MM.1S (cell line): ENCODE measurements around the gene MBD4.

Experiments
- DNase-seq: peaks from one replicate; pipeline ENCODE4 v3.0.0-alpha.2; 2015
- H2AFZ ChIP-seq: fragments of 300-600 bp; sonication (generic); 2 replicates; pipeline ENCODE4 v1.6.0; 2016; ENCODE audit warnings: antibody characterized with exemption, low read length
- H3F3A ChIP-seq: fragments of 300-600 bp; sonication (generic); 2 replicates; pipeline ENCODE4 v1.6.1; 2016; ENCODE audit warnings: mild to moderate bottlenecking, antibody characterized with exemption, low read length, moderate library complexity, mixed read lengths; ENCODE audit not compliant: insufficient read depth
- H3K27ac ChIP-seq: fragments of 300-600 bp; sonication (generic); 2 replicates; pipeline ENCODE4 v1.5.1; 2016; ENCODE audit warnings: mild to moderate bottlenecking, low read length
- H3K27me3 ChIP-seq: fragments of 300-600 bp; sonication (generic); replicated peaks from 2 replicates; pipeline ENCODE4 v1.6.0; 2016; ENCODE audit warnings: low read length; ENCODE audit not compliant: insufficient read depth
- H3K36me3 ChIP-seq: fragments of 300-600 bp; sonication (generic); replicated peaks from 2 replicates; pipeline ENCODE4 v1.6.1; 2016; ENCODE audit warnings: mild to moderate bottlenecking, low read length, mixed read lengths; ENCODE audit not compliant: insufficient read depth
- H3K4me1 ChIP-seq: fragments of 300-600 bp; sonication (generic); 2 replicates; pipeline ENCODE4 v1.6.1; 2016; ENCODE audit warnings: low read length, mixed read lengths
- H3K4me2 ChIP-seq: fragments of 300-600 bp; sonication (generic); 2 replicates; pipeline ENCODE4 v1.6.0; 2016; ENCODE audit warnings: low read depth, low read length
- H3K4me3 ChIP-seq: fragments of 300-600 bp; sonication (generic); 2 replicates; pipeline ENCODE4 v1.5.1; 2016; ENCODE audit warnings: low read length, mixed read lengths
- H3K79me2 ChIP-seq: fragments of 300-600 bp; sonication (generic); 2 replicates; pipeline ENCODE4 v1.6.1; 2016; ENCODE audit warnings: mixed run types, low read length, mixed read lengths
- H3K9ac ChIP-seq: fragments of 300-600 bp; sonication (generic); 2 replicates; pipeline ENCODE4 v1.6.1; 2016; ENCODE audit warnings: low read length, mixed read lengths
- H3K9me2 ChIP-seq: fragments of 300-600 bp; sonication (generic); replicated peaks from 2 replicates; pipeline ENCODE4 v1.6.1; 2016; ENCODE audit warnings: mild to moderate bottlenecking, low read length, mixed read lengths; ENCODE audit not compliant: insufficient read depth
- H3K9me3 ChIP-seq: fragments of 300-600 bp; sonication (generic); replicated peaks from 2 replicates; pipeline ENCODE4 v1.6.1; 2016; ENCODE audit warnings: mild to moderate bottlenecking, low read length, mixed read lengths; ENCODE audit not compliant: insufficient read depth
- H4K20me1 ChIP-seq: fragments of 300-600 bp; sonication (generic); 2 replicates; pipeline ENCODE4 v1.6.1; 2016; ENCODE audit warnings: mild to moderate bottlenecking, low read length, moderate library complexity, mixed read lengths; ENCODE audit not compliant: insufficient read depth
- CTCF ChIP-seq: fragments of 300-600 bp; sonication (generic); IDR thresholded peaks from 2 replicates; pipeline ENCODE4 v1.5.1; 2016; ENCODE audit warnings: antibody characterized with exemption, low read length, mixed read lengths
- EZH2 ChIP-seq: fragments of 300-600 bp; sonication (generic); optimal IDR thresholded peaks from 2 replicates; pipeline ENCODE3; 2017; ENCODE audit warnings: low read depth, mild to moderate bottlenecking, antibody characterized with exemption, low read length, mixed read lengths
- EZH2phosphoT487 ChIP-seq: fragments of 300-600 bp; sonication (generic); IDR thresholded peaks from 2 replicates; pipeline ENCODE4 v1.6.1; 2018; ENCODE audit warnings: antibody characterized with exemption, low read length

The MBD4 gene

GRCh38 chr3:129467932-129468331 lies 28.2 kb upstream of the MBD4 start:
- Histone ChIP-seq H3K9ac (no peak overlapping the region), H3K4me1 (no peaks in the 10 kb centered on the region), H3K27ac (no peak overlapping the region), H3K27me3 (no peaks in the 10 kb centered on the region), H3K36me3 (no peaks in the 10 kb centered on the region), H3K4me3 (no peak overlapping the region), H3K9me2 (no peaks in the 10 kb centered on the region), H3K9me3 (no peaks in the 10 kb centered on the region), H3F3A (no peaks in the 10 kb centered on the region), H3K4me2 (no peak overlapping the region), H4K20me1 (no peaks in the 10 kb centered on the region), H3K79me2 (no peaks in the 10 kb centered on the region), H2AFZ (no peak overlapping the region)
- no peak for DNase-seq
- TF ChIP-seq EZH2phosphoT487 (no peak), CTCF (no peak), EZH2 (no peak)

- Histone ChIP-seq H3F3A (no peaks in the 10 kb centered on the region), H3K79me2 (no peaks in the 10 kb centered on the region), H3K9me2 (no peaks in the 10 kb centered on the region), H3K4me3 (no peak overlapping the region), H3K27ac (no peak overlapping the region), H3K9me3 (no peaks in the 10 kb centered on the region), H3K4me1 (peaks cover 4% of the 10 kb centered on the region; the same call in 1 of the 2 replicates), H3K36me3 (no peaks in the 10 kb centered on the region), H3K27me3 (no peaks in the 10 kb centered on the region), H3K4me2 (no peak overlapping the region), H2AFZ (no peak overlapping the region), H3K9ac (no peak overlapping the region), H4K20me1 (no peaks in the 10 kb centered on the region)
- TF ChIP-seq EZH2phosphoT487 (no peak), EZH2 (no peak), CTCF (no peak)
- DNase-seq, result no peak
These were observed 24.0 kb upstream of the MBD4 start for GRCh38 chr3:129463716-129464115.

GRCh38 chr3:129463094-129463493 lies 23.3 kb upstream of the MBD4 start:
- Histone ChIP-seq H3K9ac (no peak overlapping the region), H3K36me3 (no peaks in the 10 kb centered on the region), H3K4me1 (peaks cover 4% of the 10 kb centered on the region; the same call in 1 of the 2 replicates), H3K27ac (no peak overlapping the region), H3K79me2 (no peaks in the 10 kb centered on the region), H3K9me2 (no peaks in the 10 kb centered on the region), H3K4me3 (no peak overlapping the region), H3K27me3 (no peaks in the 10 kb centered on the region), H3F3A (no peaks in the 10 kb centered on the region), H2AFZ (no peak overlapping the region), H3K9me3 (no peaks in the 10 kb centered on the region), H4K20me1 (no peaks in the 10 kb centered on the region), H3K4me2 (no peak overlapping the region)
- DNase-seq, result no peak
- TF ChIP-seq EZH2phosphoT487 (no peak), EZH2 (no peak), CTCF (no peak)
